ENCODE measurements around the gene EVC.
"Not testable (repeated sequence)": the region's sequence is repeated elsewhere in the genome, so short reads cannot be mapped to it uniquely, and the experiment has no call there.

Gene EVC

GRCh38 chr4:5822619-5823018 is 111.6 kb downstream of the EVC start:
- peak; percentile 15 for DNase-seq

GRCh38 chr4:5823542-5824211 is 112.7 kb downstream of the EVC start:
- DNase-seq: no peak

GRCh38 chr4:5824227-5824626 is 113.2 kb downstream of the EVC start:
- no peak for DNase-seq

GRCh38 chr4:5824635-5825034 is 113.6 kb downstream of the EVC start:
- peak; percentile 31 for DNase-seq

- DNase-seq: no peak
These were observed 114.5 kb downstream of the EVC start for GRCh38 chr4:5825321-5826041.

GRCh38 chr4:5826437-5827107 is 115.6 kb downstream of the EVC start:
- no peak for DNase-seq

- DNase-seq: no peak
These were observed 116.4 kb downstream of the EVC start for GRCh38 chr4:5827108-5828004.

GRCh38 chr4:5828005-5828391 is 117.0 kb downstream of the EVC start:
- no peak for DNase-seq

- no peak for DNase-seq
These were observed 125.9 kb downstream of the EVC start for GRCh38 chr4:5836943-5837342.

- not testable (repeated sequence) for DNase-seq
These were observed 126.5 kb downstream of the EVC start for GRCh38 chr4:5837483-5837882.

GRCh38 chr4:5839332-5839731 is 128.3 kb downstream of the EVC start:
- DNase-seq: no peak

GRCh38 chr4:5839751-5840674 is 129.0 kb downstream of the EVC start:
- DNase-seq: no peak

- DNase-seq: no peak
These were observed 131.5 kb downstream of the EVC start for GRCh38 chr4:5842456-5842855.

GRCh38 chr4:5843573-5844530 is 132.9 kb downstream of the EVC start:
- peak; percentile 1 for DNase-seq

GRCh38 chr4:5845035-5845905 is 134.3 kb downstream of the EVC start:
- DNase-seq: no peak

- DNase-seq: no peak
These were observed 140.8 kb downstream of the EVC start for GRCh38 chr4:5851637-5852301.

- DNase-seq: no peak
These were observed 141.7 kb downstream of the EVC start for GRCh38 chr4:5852523-5853202.

GRCh38 chr4:5854929-5855328 is 143.9 kb downstream of the EVC start:
- DNase-seq: no peak

Data from OCI-M1 (cell line).